ENCODE results near the gene EXOC3L4. TPM values are rescaled to one million over a fixed set of nuclear protein-coding genes. Genes with fewer than 3 reads are reported as not detected.

The EXOC3L4 gene
- total RNA-seq, 1 donor from 2014 or later = not detected

DNA sequence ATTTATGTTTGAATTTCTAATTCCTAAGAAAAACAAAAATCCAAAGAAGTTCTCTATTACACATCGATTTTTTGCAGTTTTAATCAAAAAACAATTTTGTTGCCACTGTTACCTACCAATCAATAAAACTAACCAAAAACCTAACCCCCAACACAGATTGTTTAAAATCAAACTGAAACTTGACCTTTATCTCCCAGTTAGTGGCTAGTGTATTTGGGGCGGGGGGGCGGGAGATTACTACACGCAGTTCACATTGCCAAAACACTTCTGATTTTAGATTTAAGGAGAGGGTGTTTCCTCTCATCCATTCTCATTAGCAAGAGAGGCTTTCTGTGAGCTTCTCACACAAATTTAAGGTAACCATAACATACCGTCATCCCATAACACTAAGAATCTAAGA, 43.6 kb upstream of the EXOC3L4 start:
- Histone ChIP-seq H3K4me3 (ENCODE audit: insufficient read depth, low read depth, low read length) (no peak overlapping the region), H3K4me1 (ENCODE audit: insufficient read depth, low read length) (no peaks in the 10 kb centered on the region), H3K36me3 (ENCODE audit: insufficient read depth, low read length) (peaks cover 2% of the 10 kb centered on the region), H3K9me3 (ENCODE audit: insufficient read depth, low read depth, low read length) (no peaks in the 10 kb centered on the region), H3K27me3 (ENCODE audit: insufficient read depth, low read length) (no peaks in the 10 kb centered on the region), H3K79me2 (ENCODE audit: insufficient read depth, low read length) (peaks cover 98% of the 10 kb centered on the region), H3K9ac (ENCODE audit: low read length) (no peak overlapping the region), H2AFZ (ENCODE audit: low read depth, low read length) (no peak overlapping the region), H3K27ac (ENCODE audit: low read depth, low read length) (no peak overlapping the region), H4K20me1 (ENCODE audit: insufficient read depth, low read length) (peaks cover 95% of the 10 kb centered on the region), H3K4me2 (ENCODE audit: low read length) (no peak overlapping the region)
- Mint-ChIP-seq H3K27me3 (ENCODE audit: low read depth, unreplicated experiment) (no peaks in the 10 kb centered on the region), H3K36me3 (ENCODE audit: low read depth, unreplicated experiment) (peaks cover 9% of the 10 kb centered on the region), H3K4me3 (ENCODE audit: unreplicated experiment) (no peak overlapping the region), H3K9me3 (ENCODE audit: unreplicated experiment) (no peaks in the 10 kb centered on the region), H3K27ac (ENCODE audit: unreplicated experiment) (no peak overlapping the region), H3K4me1 (ENCODE audit: low read depth, unreplicated experiment) (peaks cover 30% of the 10 kb centered on the region)
- no peak for DNase-seq (ENCODE audit: low read depth)
- no peak for FAIRE-seq
- TF ChIP-seq EZH2 (IDR thresholded peaks at IDR 0.05; ENCODE audit: insufficient read depth, low read length) = no peak

GRCh38 chr14:103052407-103052806, 42.1 kb upstream of the EXOC3L4 start:
- FAIRE-seq = no peak
- H3K4me3 ChIP-seq (ENCODE audit: insufficient read depth, low read depth, low read length) = no peak overlapping the region
- H3K36me3 ChIP-seq (ENCODE audit: insufficient read depth, low read length) = peaks cover 2% of the 10 kb centered on the region
- no peak for TF ChIP-seq EZH2 (IDR thresholded peaks at IDR 0.05; ENCODE audit: insufficient read depth, low read length)
- TF ChIP-seq, protein P1, sequence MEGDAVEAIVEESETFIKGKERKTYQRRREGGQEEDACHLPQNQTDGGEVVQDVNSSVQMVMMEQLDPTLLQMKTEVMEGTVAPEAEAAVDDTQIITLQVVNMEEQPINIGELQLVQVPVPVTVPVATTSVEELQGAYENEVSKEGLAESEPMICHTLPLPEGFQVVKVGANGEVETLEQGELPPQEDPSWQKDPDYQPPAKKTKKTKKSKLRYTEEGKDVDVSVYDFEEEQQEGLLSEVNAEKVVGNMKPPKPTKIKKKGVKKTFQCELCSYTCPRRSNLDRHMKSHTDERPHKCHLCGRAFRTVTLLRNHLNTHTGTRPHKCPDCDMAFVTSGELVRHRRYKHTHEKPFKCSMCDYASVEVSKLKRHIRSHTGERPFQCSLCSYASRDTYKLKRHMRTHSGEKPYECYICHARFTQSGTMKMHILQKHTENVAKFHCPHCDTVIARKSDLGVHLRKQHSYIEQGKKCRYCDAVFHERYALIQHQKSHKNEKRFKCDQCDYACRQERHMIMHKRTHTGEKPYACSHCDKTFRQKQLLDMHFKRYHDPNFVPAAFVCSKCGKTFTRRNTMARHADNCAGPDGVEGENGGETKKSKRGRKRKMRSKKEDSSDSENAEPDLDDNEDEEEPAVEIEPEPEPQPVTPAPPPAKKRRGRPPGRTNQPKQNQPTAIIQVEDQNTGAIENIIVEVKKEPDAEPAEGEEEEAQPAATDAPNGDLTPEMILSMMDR (IDR thresholded peaks at IDR 0.05; ENCODE audit: insufficient read depth, low read depth, low read length) = no peak
- peaks cover 84% of the 10 kb centered on the region for H4K20me1 ChIP-seq (ENCODE audit: insufficient read depth, low read length)
- H3K4me1 Mint-ChIP-seq (ENCODE audit: low read depth, unreplicated experiment) = peaks cover 25% of the 10 kb centered on the region
- peaks cover 2% of the 10 kb centered on the region for H3K36me3 Mint-ChIP-seq (ENCODE audit: low read depth, unreplicated experiment)
- peaks cover 93% of the 10 kb centered on the region for H3K79me2 ChIP-seq (ENCODE audit: insufficient read depth, low read length)
- H3K27ac Mint-ChIP-seq (ENCODE audit: unreplicated experiment) = no peak overlapping the region
- H3K27me3 ChIP-seq (ENCODE audit: insufficient read depth, low read length) = no peaks in the 10 kb centered on the region
- no peak for DNase-seq (ENCODE audit: low read depth)
- no peak overlapping the region for H3K4me2 ChIP-seq (ENCODE audit: low read length)
- H3K9ac ChIP-seq (ENCODE audit: low read length) = no peak overlapping the region
- no peaks in the 10 kb centered on the region for H3K27me3 Mint-ChIP-seq (ENCODE audit: low read depth, unreplicated experiment)
- H3K4me1 ChIP-seq (ENCODE audit: insufficient read depth, low read length) = no peaks in the 10 kb centered on the region
- H3K4me3 Mint-ChIP-seq (ENCODE audit: unreplicated experiment) = no peak overlapping the region
- no peaks in the 10 kb centered on the region for H3K9me3 ChIP-seq (ENCODE audit: insufficient read depth, low read depth, low read length)
- H3K9me3 Mint-ChIP-seq (ENCODE audit: unreplicated experiment) = no peaks in the 10 kb centered on the region
- H3K27ac ChIP-seq (ENCODE audit: low read depth, low read length) = no peak overlapping the region
- no peak overlapping the region for H2AFZ ChIP-seq (ENCODE audit: low read depth, low read length)

GRCh38 chr14:103055695-103056094, 38.8 kb upstream of the EXOC3L4 start:
- Histone ChIP-seq H3K27ac (ENCODE audit: low read depth, low read length) (no peak overlapping the region), H3K9me3 (ENCODE audit: insufficient read depth, low read depth, low read length) (no peaks in the 10 kb centered on the region), H3K27me3 (ENCODE audit: insufficient read depth, low read length) (no peaks in the 10 kb centered on the region), H2AFZ (ENCODE audit: low read depth, low read length) (no peak overlapping the region), H3K4me2 (ENCODE audit: low read length) (peak overlapping the region; percentile 93), H3K36me3 (ENCODE audit: insufficient read depth, low read length) (no peaks in the 10 kb centered on the region), H3K9ac (ENCODE audit: low read length) (peak overlapping the region; percentile 87), H3K4me1 (ENCODE audit: insufficient read depth, low read length) (no peaks in the 10 kb centered on the region), H4K20me1 (ENCODE audit: insufficient read depth, low read length) (peaks cover 55% of the 10 kb centered on the region), H3K4me3 (ENCODE audit: insufficient read depth, low read depth, low read length) (peak overlapping the region; percentile 75), H3K79me2 (ENCODE audit: insufficient read depth, low read length) (peaks cover 71% of the 10 kb centered on the region)
- H3K4me1 Mint-ChIP-seq (ENCODE audit: low read depth, unreplicated experiment) = peaks cover 28% of the 10 kb centered on the region
- H3K4me3 Mint-ChIP-seq (ENCODE audit: unreplicated experiment) = peak overlapping the region; percentile 88
- H3K27ac Mint-ChIP-seq (ENCODE audit: unreplicated experiment) = no peak overlapping the region
- no peaks in the 10 kb centered on the region for H3K9me3 Mint-ChIP-seq (ENCODE audit: unreplicated experiment)
- H3K27me3 Mint-ChIP-seq (ENCODE audit: low read depth, unreplicated experiment) = no peaks in the 10 kb centered on the region
- no peak for TF ChIP-seq EZH2 (IDR thresholded peaks at IDR 0.05; ENCODE audit: insufficient read depth, low read length)
- TF ChIP-seq, protein P1 (IDR thresholded peaks at IDR 0.05; ENCODE audit: insufficient read depth, low read depth, low read length) = no peak
- no peak for FAIRE-seq
- DNase-seq (ENCODE audit: low read depth) = no peak
- H3K36me3 Mint-ChIP-seq (ENCODE audit: low read depth, unreplicated experiment) = peaks cover 1% of the 10 kb centered on the region

Data from astrocyte (in vitro differentiated cells and primary cell).